Neural cell (in vitro differentiated cells): ENCODE data around the gene GMEB2.

Source experiments
- EP300 ChIP-seq: fragments of 450-650 bp; conservative IDR thresholded peaks from 2 replicates; pipeline ENCODE4 v1.6.1; 2014; ENCODE audit warnings: antibody characterized with exemption, mild to moderate bottlenecking, moderate library complexity; ENCODE audit not compliant: poor library complexity, severe bottlenecking
- POLR2AphosphoS5 ChIP-seq: IDR thresholded peaks from 2 replicates; pipeline ENCODE4 v1.6.1; 2012
- SMC3 ChIP-seq: fragments of 450-650 bp; conservative IDR thresholded peaks from 2 replicates; pipeline ENCODE4 v1.6.1; 2014; ENCODE audit warnings: antibody characterized with exemption, mild to moderate bottlenecking, moderate library complexity; ENCODE audit not compliant: poor library complexity
- TF ChIP-seq, protein P1 (sequence below): fragments of 450-650 bp; IDR thresholded peaks from 2 replicates; pipeline ENCODE4 v1.5.1; 2014; ENCODE audit warnings: antibody characterized with exemption, mild to moderate bottlenecking, moderate library complexity; ENCODE audit not compliant: poor library complexity, severe bottlenecking

DNA sequence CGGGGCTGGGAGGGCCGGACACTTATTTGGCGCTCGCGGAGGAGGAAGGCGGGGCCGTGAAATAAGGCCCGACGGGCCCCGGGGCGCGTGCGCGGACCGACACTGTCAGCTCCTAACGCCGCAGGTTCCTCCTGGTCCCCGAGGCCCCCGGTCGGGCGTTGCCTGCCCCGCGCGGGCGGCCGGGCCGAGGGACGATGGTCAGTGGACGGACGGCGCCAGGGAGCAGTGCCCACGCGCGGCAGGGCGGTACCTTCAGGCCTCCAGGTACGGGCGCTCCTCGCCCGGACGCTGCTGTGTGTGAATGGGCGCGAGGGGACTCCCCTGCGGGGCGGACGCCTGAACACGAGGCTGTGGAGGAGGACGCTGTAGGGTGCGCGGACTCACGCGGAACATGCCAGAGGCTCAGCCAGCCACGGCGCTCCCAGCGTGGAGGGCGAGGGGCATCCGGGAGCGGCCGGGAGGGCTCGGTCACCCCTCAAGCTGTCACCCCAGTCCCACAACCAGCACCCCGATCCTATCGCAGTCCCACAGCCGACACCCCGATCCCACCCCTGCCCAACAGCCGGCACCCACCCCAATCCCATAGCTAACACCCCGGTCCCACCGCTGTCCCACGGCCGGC, 339 bp upstream of the GMEB2 start:
- TF ChIP-seq EP300 (peak; percentile 61), SMC3 (peak; percentile 54), POLR2AphosphoS5 (peak; percentile 90)
- TF ChIP-seq, protein P1, sequence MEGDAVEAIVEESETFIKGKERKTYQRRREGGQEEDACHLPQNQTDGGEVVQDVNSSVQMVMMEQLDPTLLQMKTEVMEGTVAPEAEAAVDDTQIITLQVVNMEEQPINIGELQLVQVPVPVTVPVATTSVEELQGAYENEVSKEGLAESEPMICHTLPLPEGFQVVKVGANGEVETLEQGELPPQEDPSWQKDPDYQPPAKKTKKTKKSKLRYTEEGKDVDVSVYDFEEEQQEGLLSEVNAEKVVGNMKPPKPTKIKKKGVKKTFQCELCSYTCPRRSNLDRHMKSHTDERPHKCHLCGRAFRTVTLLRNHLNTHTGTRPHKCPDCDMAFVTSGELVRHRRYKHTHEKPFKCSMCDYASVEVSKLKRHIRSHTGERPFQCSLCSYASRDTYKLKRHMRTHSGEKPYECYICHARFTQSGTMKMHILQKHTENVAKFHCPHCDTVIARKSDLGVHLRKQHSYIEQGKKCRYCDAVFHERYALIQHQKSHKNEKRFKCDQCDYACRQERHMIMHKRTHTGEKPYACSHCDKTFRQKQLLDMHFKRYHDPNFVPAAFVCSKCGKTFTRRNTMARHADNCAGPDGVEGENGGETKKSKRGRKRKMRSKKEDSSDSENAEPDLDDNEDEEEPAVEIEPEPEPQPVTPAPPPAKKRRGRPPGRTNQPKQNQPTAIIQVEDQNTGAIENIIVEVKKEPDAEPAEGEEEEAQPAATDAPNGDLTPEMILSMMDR = peak; percentile 20
